ENCODE measurements around the gene LRP5. TPM values are rescaled to one million over a fixed set of nuclear protein-coding genes. Genes with fewer than 3 reads are reported as not detected.

The LRP5 gene
- total and polyA plus RNA-seq, 2 donors: 10.1 to 22.1 TPM

DNA sequence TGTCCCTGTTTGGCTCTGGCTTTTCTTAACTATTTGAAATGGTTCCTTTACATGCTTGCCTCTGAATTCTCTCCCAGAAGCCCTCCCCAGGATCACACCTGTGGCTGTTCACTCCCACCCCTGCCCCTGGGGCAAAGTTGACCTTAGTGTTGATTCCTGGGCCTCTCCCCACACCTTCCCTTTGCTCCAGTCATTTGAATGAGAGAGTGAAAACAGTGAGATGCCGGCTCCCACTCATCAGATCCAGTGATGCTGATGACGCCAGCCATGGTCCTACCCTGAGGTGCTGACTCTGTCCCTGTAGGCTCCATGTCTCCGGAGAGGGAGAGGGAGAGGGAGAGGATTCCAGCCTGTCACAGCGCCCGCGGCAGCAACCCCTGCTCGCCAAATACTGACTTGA lies 40.7 kb downstream of the LRP5 start:
- Histone ChIP-seq H3K9me3 (ENCODE audit: control insufficient read depth in 2 of 2, insufficient read depth in 1 of 2, low read length in 1 of 2) (no peaks in the 10 kb centered on the region), H3K4me3 (ENCODE audit: low read length in 2 of 2) (no peak overlapping the region), H3K27me3 (ENCODE audit: control insufficient read depth in 2 of 2, insufficient read depth in 1 of 2, low read length in 1 of 2) (no peaks in the 10 kb centered on the region), H3K27ac (ENCODE audit: low read depth in 1 of 2, low read length in 1 of 2) (no peak overlapping the region), H3K4me1 (ENCODE audit: control insufficient read depth in 2 of 2, insufficient read depth in 2 of 2, low read length in 2 of 2) (peaks cover 0 to 8% of the 10 kb centered on the region in 2 donors), H3K36me3 (ENCODE audit: control insufficient read depth in 2 of 2, insufficient read depth in 2 of 2, low read length in 1 of 2) (peaks cover 8 to 14% of the 10 kb centered on the region in 2 donors)
- WGBS: 98% methylated on average over 7 of the region's 7 CpGs
- DNase-seq (ENCODE audit: low read depth in 6 of 9, low spot score in 9 of 9): no peak

- 91% methylated on average over 11 of the region's 11 CpGs for WGBS
- H3K4me3 ChIP-seq (ENCODE audit: low read length in 2 of 2): no peak overlapping the region
- H3K9me3 ChIP-seq (ENCODE audit: control insufficient read depth in 2 of 2, insufficient read depth in 1 of 2, low read length in 1 of 2): no peaks in the 10 kb centered on the region
- no peak for DNase-seq (ENCODE audit: low read depth in 6 of 9, low spot score in 9 of 9)
- H3K27ac ChIP-seq (ENCODE audit: low read depth in 1 of 2, low read length in 1 of 2): no peak overlapping the region
- peaks cover 0 to 8% of the 10 kb centered on the region in 2 donors for H3K4me1 ChIP-seq (ENCODE audit: control insufficient read depth in 2 of 2, insufficient read depth in 2 of 2, low read length in 2 of 2)
- peaks cover 12 to 20% of the 10 kb centered on the region in 2 donors for H3K36me3 ChIP-seq (ENCODE audit: control insufficient read depth in 2 of 2, insufficient read depth in 2 of 2, low read length in 1 of 2)
- H3K27me3 ChIP-seq (ENCODE audit: control insufficient read depth in 2 of 2, insufficient read depth in 1 of 2, low read length in 1 of 2): no peaks in the 10 kb centered on the region
Observed at GRCh38 chr11:68353669-68354068, 41.3 kb downstream of the LRP5 start.

GRCh38 chr11:68354148-68354872 lies 41.9 kb downstream of the LRP5 start:
- WGBS: 93% methylated on average over 27 of the region's 27 CpGs
- Histone ChIP-seq H3K27ac (ENCODE audit: low read depth in 1 of 2, low read length in 1 of 2) (no peak overlapping the region), H3K4me1 (ENCODE audit: control insufficient read depth in 2 of 2, insufficient read depth in 2 of 2, low read length in 2 of 2) (peaks cover 0 to 8% of the 10 kb centered on the region in 2 donors), H3K4me3 (ENCODE audit: low read length in 2 of 2) (no peak overlapping the region), H3K27me3 (ENCODE audit: control insufficient read depth in 2 of 2, insufficient read depth in 1 of 2, low read length in 1 of 2) (no peaks in the 10 kb centered on the region), H3K36me3 (ENCODE audit: control insufficient read depth in 2 of 2, insufficient read depth in 2 of 2, low read length in 1 of 2) (peaks cover 18 to 25% of the 10 kb centered on the region in 2 donors), H3K9me3 (ENCODE audit: control insufficient read depth in 2 of 2, insufficient read depth in 1 of 2, low read length in 1 of 2) (peaks cover 0 to 6% of the 10 kb centered on the region in 2 donors)
- no peak for DNase-seq (ENCODE audit: low read depth in 6 of 9, low spot score in 9 of 9)

- H3K4me1 ChIP-seq (ENCODE audit: control insufficient read depth in 2 of 2, insufficient read depth in 2 of 2, low read length in 2 of 2): peaks cover 0 to 8% of the 10 kb centered on the region in 2 donors
- no peak overlapping the region for H3K4me3 ChIP-seq (ENCODE audit: low read length in 2 of 2)
- peaks cover 0 to 8% of the 10 kb centered on the region in 2 donors for H3K9me3 ChIP-seq (ENCODE audit: control insufficient read depth in 2 of 2, insufficient read depth in 1 of 2, low read length in 1 of 2)
- no peak overlapping the region for H3K27ac ChIP-seq (ENCODE audit: low read depth in 1 of 2, low read length in 1 of 2)
- H3K27me3 ChIP-seq (ENCODE audit: control insufficient read depth in 2 of 2, insufficient read depth in 1 of 2, low read length in 1 of 2): no peaks in the 10 kb centered on the region
- 97% methylated on average over 7 of the region's 7 CpGs for WGBS
- peaks cover 22 to 31% of the 10 kb centered on the region in 2 donors for H3K36me3 ChIP-seq (ENCODE audit: control insufficient read depth in 2 of 2, insufficient read depth in 2 of 2, low read length in 1 of 2)
- no peak for DNase-seq (ENCODE audit: low read depth in 6 of 9, low spot score in 9 of 9)
Observed at GRCh38 chr11:68355471-68355870, 43.1 kb downstream of the LRP5 start.

DNA sequence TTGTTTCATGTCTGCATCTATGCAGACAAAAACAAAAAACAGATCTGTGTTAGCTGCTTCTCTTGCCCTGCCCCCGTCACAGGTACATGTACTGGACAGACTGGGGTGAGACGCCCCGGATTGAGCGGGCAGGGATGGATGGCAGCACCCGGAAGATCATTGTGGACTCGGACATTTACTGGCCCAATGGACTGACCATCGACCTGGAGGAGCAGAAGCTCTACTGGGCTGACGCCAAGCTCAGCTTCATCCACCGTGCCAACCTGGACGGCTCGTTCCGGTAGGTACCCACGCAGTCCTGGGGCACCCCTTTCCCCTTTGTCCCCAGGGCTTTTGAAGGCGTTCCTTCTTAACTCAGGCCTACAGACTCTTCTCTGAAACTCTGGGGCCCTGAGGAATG lies 45.2 kb downstream of the LRP5 start:
- Histone ChIP-seq H3K9me3 (ENCODE audit: control insufficient read depth in 2 of 2, insufficient read depth in 1 of 2, low read length in 1 of 2) (peaks cover 0 to 9% of the 10 kb centered on the region in 2 donors), H3K4me3 (ENCODE audit: low read length in 2 of 2) (no peak overlapping the region), H3K27me3 (ENCODE audit: control insufficient read depth in 2 of 2, insufficient read depth in 1 of 2, low read length in 1 of 2) (no peaks in the 10 kb centered on the region), H3K4me1 (ENCODE audit: control insufficient read depth in 2 of 2, insufficient read depth in 2 of 2, low read length in 2 of 2) (peaks cover 0 to 8% of the 10 kb centered on the region in 2 donors), H3K36me3 (ENCODE audit: control insufficient read depth in 2 of 2, insufficient read depth in 2 of 2, low read length in 1 of 2) (peaks cover 22 to 31% of the 10 kb centered on the region in 2 donors), H3K27ac (ENCODE audit: low read depth in 1 of 2, low read length in 1 of 2) (no peak overlapping the region)
- 92% methylated on average over 14 of the region's 14 CpGs for whole genome bisulfite sequencing
- DNase-seq (ENCODE audit: low read depth in 6 of 9, low spot score in 9 of 9): no peak

DNA sequence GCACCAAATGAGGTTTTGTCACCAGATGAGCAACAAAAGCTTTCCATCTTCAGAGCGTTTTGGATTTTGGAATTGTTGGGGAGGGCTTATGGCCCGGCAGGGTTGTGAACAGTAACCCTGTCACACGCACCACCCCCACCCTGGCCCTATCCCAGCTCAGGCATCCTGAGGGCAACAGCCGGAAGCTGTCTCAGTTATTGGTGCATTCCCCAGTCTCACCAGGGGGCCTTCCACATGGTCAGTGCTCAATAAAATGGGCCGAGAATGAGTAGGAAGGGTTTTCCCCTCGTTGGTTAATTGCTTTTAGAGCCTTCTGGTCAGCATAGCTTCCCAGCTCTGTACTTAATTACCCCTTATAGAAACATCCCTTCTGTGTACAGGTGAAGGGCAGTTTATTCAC lies 46.0 kb downstream of the LRP5 start:
- Histone ChIP-seq H3K4me1 (ENCODE audit: control insufficient read depth in 2 of 2, insufficient read depth in 2 of 2, low read length in 2 of 2) (peaks cover 0 to 8% of the 10 kb centered on the region in 2 donors), H3K27me3 (ENCODE audit: control insufficient read depth in 2 of 2, insufficient read depth in 1 of 2, low read length in 1 of 2) (no peaks in the 10 kb centered on the region)
- 97% methylated on average over 6 of the region's 6 CpGs for WGBS

GRCh38 chr11:68361702-68362101 lies 49.3 kb downstream of the LRP5 start:
- peaks cover 32% of the 10 kb centered on the region in 2 donors for H3K36me3 ChIP-seq (ENCODE audit: control insufficient read depth in 2 of 2, insufficient read depth in 2 of 2, low read length in 1 of 2)
- no peak overlapping the region for H3K27ac ChIP-seq (ENCODE audit: low read depth in 1 of 2, low read length in 1 of 2)
- H3K4me1 ChIP-seq (ENCODE audit: control insufficient read depth in 2 of 2, insufficient read depth in 2 of 2, low read length in 2 of 2): no peaks in the 10 kb centered on the region
- H3K4me3 ChIP-seq (ENCODE audit: low read length in 2 of 2): no peak overlapping the region
- no peaks in the 10 kb centered on the region for H3K27me3 ChIP-seq (ENCODE audit: control insufficient read depth in 2 of 2, insufficient read depth in 1 of 2, low read length in 1 of 2)
- DNase-seq (ENCODE audit: low read depth in 6 of 9, low spot score in 9 of 9): no peak
- WGBS: 98% methylated on average over 8 of the region's 8 CpGs
- H3K9me3 ChIP-seq (ENCODE audit: control insufficient read depth in 2 of 2, insufficient read depth in 1 of 2, low read length in 1 of 2): peaks cover 0 to 9% of the 10 kb centered on the region in 2 donors

More for the DNA sequence above, 46.0 kb downstream of the LRP5 start:
- Histone ChIP-seq H3K36me3 (ENCODE audit: control insufficient read depth in 2 of 2, insufficient read depth in 2 of 2, low read length in 1 of 2) (peaks cover 22 to 31% of the 10 kb centered on the region in 2 donors), H3K27ac (ENCODE audit: low read depth in 1 of 2, low read length in 1 of 2) (no peak overlapping the region), H3K4me3 (ENCODE audit: low read length in 2 of 2) (no peak overlapping the region), H3K9me3 (ENCODE audit: control insufficient read depth in 2 of 2, insufficient read depth in 1 of 2, low read length in 1 of 2) (peaks cover 0 to 9% of the 10 kb centered on the region in 2 donors)
- DNase-seq (ENCODE audit: low read depth in 6 of 9, low spot score in 9 of 9): no peak

GRCh38 chr11:68362801-68363379 lies 50.5 kb downstream of the LRP5 start:
- Histone ChIP-seq H3K4me3 (ENCODE audit: low read length in 2 of 2) (no peak overlapping the region), H3K4me1 (ENCODE audit: control insufficient read depth in 2 of 2, insufficient read depth in 2 of 2, low read length in 2 of 2) (no peaks in the 10 kb centered on the region), H3K9me3 (ENCODE audit: control insufficient read depth in 2 of 2, insufficient read depth in 1 of 2, low read length in 1 of 2) (peaks cover 0 to 9% of the 10 kb centered on the region in 2 donors), H3K27me3 (ENCODE audit: control insufficient read depth in 2 of 2, insufficient read depth in 1 of 2, low read length in 1 of 2) (no peaks in the 10 kb centered on the region), H3K36me3 (ENCODE audit: control insufficient read depth in 2 of 2, insufficient read depth in 2 of 2, low read length in 1 of 2) (peaks cover 34 to 38% of the 10 kb centered on the region in 2 donors), H3K27ac (ENCODE audit: low read depth in 1 of 2, low read length in 1 of 2) (no peak overlapping the region)
- WGBS: 94% methylated on average over 15 of the region's 15 CpGs
- no peak for DNase-seq (ENCODE audit: low read depth in 6 of 9, low spot score in 9 of 9)

- Histone ChIP-seq H3K4me1 (ENCODE audit: control insufficient read depth in 2 of 2, insufficient read depth in 2 of 2, low read length in 2 of 2) (no peaks in the 10 kb centered on the region), H3K36me3 (ENCODE audit: control insufficient read depth in 2 of 2, insufficient read depth in 2 of 2, low read length in 1 of 2) (peaks cover 28 to 30% of the 10 kb centered on the region in 2 donors), H3K27ac (ENCODE audit: low read depth in 1 of 2, low read length in 1 of 2) (no peak overlapping the region), H3K9me3 (ENCODE audit: control insufficient read depth in 2 of 2, insufficient read depth in 1 of 2, low read length in 1 of 2) (peaks cover 0 to 8% of the 10 kb centered on the region in 2 donors), H3K4me3 (ENCODE audit: low read length in 2 of 2) (no peak overlapping the region), H3K27me3 (ENCODE audit: control insufficient read depth in 2 of 2, insufficient read depth in 1 of 2, low read length in 1 of 2) (no peaks in the 10 kb centered on the region)
- DNase-seq (ENCODE audit: low read depth in 6 of 9, low spot score in 9 of 9): no peak
- WGBS: 96% methylated on average over 20 of the region's 20 CpGs
Observed at GRCh38 chr11:68363776-68364175, 51.4 kb downstream of the LRP5 start.
